Muscle of leg (tissue), 16 donors: ENCODE data around the gene ZNF440. TPM values are rescaled to one million over a fixed set of nuclear protein-coding genes. Genes with fewer than 3 reads are reported as not detected.
"Not testable (repeated sequence)": the region's sequence is repeated elsewhere in the genome, so short reads cannot be mapped to it uniquely, and the experiment has no call there.

Source experiments
- DNase-seq: peaks from one replicate; pipeline ENCODE4 v3.0.0; 2013
- H3K27ac ChIP-seq: one replicate; pipeline ENCODE4 v1.5.1; 2013; ENCODE audit warnings: mild to moderate bottlenecking, low read length, control low read depth
- H3K27me3 ChIP-seq: one replicate; pipeline ENCODE4 v1.6.1; 2013; ENCODE audit warnings: low read length; ENCODE audit not compliant: control insufficient read depth, insufficient read depth
- H3K36me3 ChIP-seq: one replicate; pipeline ENCODE4 v1.6.1; 2013; ENCODE audit warnings: low read length; ENCODE audit not compliant: control insufficient read depth, insufficient read depth
- H3K4me1 ChIP-seq: one replicate; pipeline ENCODE4 v1.6.1; 2013; ENCODE audit warnings: low read length; ENCODE audit not compliant: control insufficient read depth, insufficient read depth
- H3K4me3 ChIP-seq: one replicate; pipeline ENCODE4 v1.5.1; 2013; ENCODE audit warnings: low read length, control low read depth
- H3K9me3 ChIP-seq: replicated peaks from 2 replicates; pipeline ENCODE4 v1.6.1; 2013; ENCODE audit warnings: low read depth, low read length; ENCODE audit not compliant: control insufficient read depth
- whole genome bisulfite sequencing: methylation state at CpG from one replicate; pipeline ENCODE4 v1.1.5; 2013; ENCODE audit warnings: missing lambda C conversion rate; ENCODE audit not compliant: insufficient coverage; 5-methylcytosine and 5-hydroxymethylcytosine counted together
- long read RNA-seq, 11 donors: transcript quantifications; one replicate each; lab custom pipeline, GENCODE V29; 2026
- polyA plus RNA-seq, 8 donors: library from polyadenylated mRNA; unstranded; fragments of 120-200 nt; gene quantifications; one replicate each; pipeline versions ENCODE4 v1.2.1 to v1.2.3, GENCODE V29; 2013; ENCODE audit warnings: inconsistent platforms in 1 of 8, low replicate concordance in 1 of 8; ENCODE audit not compliant: insufficient read length in 8 of 8, insufficient read depth in 1 of 8
- total RNA-seq: library from RNA; stranded (reverse); fragments of 120-200 nt; gene quantifications from one replicate; pipeline ENCODE4 v1.2.4, GENCODE V29; 2013

The ZNF440 gene
- 6.8 TPM for total RNA-seq
- 1 to 10 TPM; 3.0 to 7.0 (median 4.8) TPM for polyA plus RNA-seq
- long read RNA-seq, donor 1: 0 reads
- long read RNA-seq, donor 2: 0 reads
- long read RNA-seq, donor 3, full-length matches to known transcripts: 1 of 1 reads
- long read RNA-seq, donor 3, partial matches to known transcripts: 0 of 1 reads
- long read RNA-seq, donor 3, other reads (novel, unspliced or antisense): 0 of 1 reads
- long read RNA-seq, donor 4, full-length matches to known transcripts: 1 of 1 reads
- long read RNA-seq, donor 4, partial matches to known transcripts: 0 of 1 reads
- long read RNA-seq, donor 4, other reads (novel, unspliced or antisense): 0 of 1 reads
- long read RNA-seq, donor 5, partial matches to known transcripts: 0 of 1 reads
- long read RNA-seq, donor 5, other reads (novel, unspliced or antisense): 0 of 1 reads
- long read RNA-seq, donor 6, full-length matches to known transcripts: 1 of 1 reads
- long read RNA-seq, donor 6, partial matches to known transcripts: 0 of 1 reads
- long read RNA-seq, donor 6, other reads (novel, unspliced or antisense): 0 of 1 reads
- long read RNA-seq, donor 7, partial matches to known transcripts: 0 of 2 reads
- long read RNA-seq, donor 7, other reads (novel, unspliced or antisense): 0 of 2 reads
- long read RNA-seq, donor 8: 0 reads
- long read RNA-seq, donor 9, full-length matches to known transcripts: 1 of 1 reads
- long read RNA-seq, donor 9, partial matches to known transcripts: 0 of 1 reads
- long read RNA-seq, donor 9, other reads (novel, unspliced or antisense): 0 of 1 reads
- long read RNA-seq, donor 10: 0 reads
- long read RNA-seq, donor 11: 0 reads

DNA sequence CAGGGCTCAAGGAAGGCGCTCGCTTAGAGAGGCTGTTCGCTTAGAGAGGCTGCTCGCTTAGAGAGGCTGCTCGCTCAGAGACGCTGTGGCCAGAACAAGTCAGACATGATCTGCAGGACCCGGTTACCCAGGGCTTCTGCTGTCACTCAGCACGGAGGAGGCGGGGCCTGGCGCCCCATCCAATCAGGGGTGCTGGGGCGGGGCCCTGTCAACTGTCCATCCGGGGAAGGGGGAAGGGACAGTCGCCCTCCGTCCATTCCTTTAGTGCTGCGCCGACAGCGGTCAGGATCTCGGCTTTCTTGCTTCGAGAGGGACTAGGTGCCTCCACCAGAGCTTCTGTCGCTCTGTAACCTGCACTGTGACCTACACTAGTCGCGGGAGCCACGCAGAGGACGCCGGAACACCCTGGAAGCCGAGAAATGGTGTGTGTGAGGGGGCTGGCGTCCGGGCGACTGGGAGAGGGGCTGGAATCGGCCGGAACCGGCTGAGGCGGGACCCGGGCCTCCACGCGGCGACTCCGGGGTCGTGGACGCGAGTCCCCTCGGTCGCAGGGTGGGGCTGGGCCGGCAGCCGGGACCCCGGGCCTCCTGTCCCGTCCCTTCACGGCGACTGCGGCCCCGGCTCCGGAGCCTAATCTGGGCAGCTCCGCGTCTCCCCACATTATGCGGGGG is at the start of gene ZNF440:
Gene ZNF440, plus strand, starts transcription at position 245 of the 671 bp plus-strand sequence. Its CDS starts 175 bp downstream, at position 420.
- Histone ChIP-seq H3K4me3 (peak within 1 kb of the TSS; percentile 88), H3K9me3 (peaks cover 2% of the 10 kb centered on the region), H3K27me3 (no peaks in the 10 kb centered on the region), H3K27ac (peak within 1 kb of the TSS; percentile 95), H3K4me1 (peaks cover 6% of the 10 kb centered on the region), H3K36me3 (no peaks in the 10 kb centered on the region)
- whole genome bisulfite sequencing: under 1% methylated on average over 53 of the region's 55 CpGs
- peak; percentile 97 for DNase-seq

DNA sequence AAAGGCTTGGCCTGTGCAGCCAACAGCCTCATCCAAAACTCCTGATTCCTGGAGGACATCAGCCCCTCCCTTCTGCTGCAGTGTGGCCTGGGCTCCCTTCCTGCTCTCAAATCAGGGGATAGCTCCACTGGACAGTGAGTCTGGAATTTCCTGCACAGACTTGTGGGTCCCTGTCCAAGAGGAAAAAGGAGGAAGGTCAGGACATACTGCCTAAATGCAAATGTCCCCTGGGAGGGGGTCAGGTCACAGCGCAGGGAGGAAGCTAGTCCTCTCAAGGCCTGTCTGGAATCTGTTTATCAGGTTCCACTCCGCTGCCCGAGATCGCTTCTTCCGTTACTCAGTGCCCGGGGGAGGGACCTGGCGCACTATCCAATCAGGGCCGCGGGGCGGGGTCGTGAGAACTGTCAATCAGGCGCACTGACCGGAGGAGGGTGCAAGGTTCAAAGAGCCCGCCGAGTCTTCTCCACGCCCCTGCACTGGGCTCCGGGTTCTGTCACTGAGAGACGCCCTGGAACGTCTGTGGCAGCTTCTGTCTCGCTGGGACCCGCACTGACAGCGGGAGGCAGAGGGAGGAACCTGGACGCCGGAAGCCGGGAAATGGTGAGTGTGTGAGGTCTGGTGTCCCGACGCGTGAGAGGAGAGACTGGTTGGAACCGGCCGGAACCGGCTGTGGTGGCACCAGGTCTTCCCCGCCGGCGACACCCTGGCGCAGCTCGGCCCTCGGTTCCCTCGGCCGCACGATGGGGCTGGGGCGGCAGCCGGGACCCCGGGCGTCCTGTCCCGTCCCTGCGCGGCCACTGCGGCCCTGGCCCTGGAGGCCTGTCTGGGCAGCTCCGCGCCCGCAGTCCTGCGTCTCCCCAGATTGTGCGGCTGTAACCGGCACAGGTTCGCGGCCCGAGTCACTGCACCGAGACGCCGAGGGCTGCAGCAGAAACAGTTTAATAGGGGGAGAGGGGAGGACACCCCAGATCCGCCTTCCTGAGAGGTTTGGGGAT is 47.2 kb upstream of the ZNF440 start, which contains the start of gene ZNF441:
Gene ZNF441, plus strand, starts transcription at position 404 of the 995 bp plus-strand sequence. Its CDS starts 194 bp downstream, at position 598.
- H3K27me3 ChIP-seq: no peaks in the 10 kb centered on the region
- peak within 1 kb of the TSS; percentile 88 for H3K4me3 ChIP-seq
- peak within 1 kb of the TSS; percentile 96 for H3K27ac ChIP-seq
- H3K4me1 ChIP-seq: peaks cover 12% of the 10 kb centered on the region
- H3K9me3 ChIP-seq: peaks cover 10% of the 10 kb centered on the region
- H3K36me3 ChIP-seq: no peaks in the 10 kb centered on the region
- under 1% methylated on average over 59 of the region's 61 CpGs for WGBS
- peak; percentile 98 for DNase-seq

DNA sequence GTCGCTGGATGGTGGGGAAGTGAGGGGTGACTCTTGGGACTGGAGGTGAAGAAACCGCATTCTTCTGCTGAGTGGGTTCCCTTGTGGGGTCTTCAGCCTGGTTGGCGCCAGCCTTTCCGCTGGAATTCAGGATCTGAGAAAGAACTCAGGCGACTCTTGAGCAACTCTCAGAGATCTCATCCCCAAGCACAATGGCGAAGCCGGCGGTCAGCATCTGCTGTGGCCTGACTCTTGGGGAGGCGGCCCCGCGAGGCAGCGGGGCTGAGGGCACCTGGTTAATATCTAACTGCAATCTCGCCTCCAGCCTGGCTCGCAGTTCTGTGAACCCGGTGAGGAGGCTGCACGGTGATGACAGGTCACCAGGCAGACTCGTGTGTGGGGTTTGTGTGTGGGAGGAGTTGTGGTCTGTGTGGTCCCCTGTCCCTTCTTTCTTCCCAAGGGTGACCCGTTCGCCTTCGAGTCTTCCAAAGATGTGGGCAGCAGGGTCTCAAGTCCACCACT is 46.4 kb upstream of the ZNF440 start:
- no peaks in the 10 kb centered on the region for H3K36me3 ChIP-seq
- DNase-seq: peak; percentile 33
- peaks cover 14% of the 10 kb centered on the region for H3K9me3 ChIP-seq
- 2% methylated on average over 9 of the region's 20 CpGs for whole genome bisulfite sequencing
- peak overlapping the region; percentile 96 for H3K27ac ChIP-seq
- peaks cover 12% of the 10 kb centered on the region for H3K4me1 ChIP-seq
- peak overlapping the region; percentile 88 for H3K4me3 ChIP-seq
- no peaks in the 10 kb centered on the region for H3K27me3 ChIP-seq

DNA sequence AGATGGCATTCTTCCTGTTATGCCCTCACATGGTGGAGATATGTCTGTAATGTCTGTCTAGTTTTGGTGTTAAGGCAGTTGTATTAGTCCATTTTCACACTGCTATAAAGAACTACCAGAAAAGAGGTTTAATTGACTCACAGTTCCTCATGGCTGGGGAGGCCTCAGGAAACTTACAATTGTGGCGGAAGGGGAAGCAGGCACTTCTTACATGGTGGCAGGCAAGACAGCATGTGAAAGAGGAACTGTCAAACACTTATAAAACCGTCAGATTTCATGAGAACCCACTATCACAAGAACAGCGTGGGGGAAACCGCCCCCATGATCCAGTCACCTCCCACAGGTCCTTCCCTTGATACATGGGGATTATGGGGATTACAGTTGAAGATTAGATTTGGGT is 44.1 kb upstream of the ZNF440 start:
- DNase-seq: no peak
- Histone ChIP-seq H3K4me3 (no peak overlapping the region), H3K4me1 (peaks cover 12% of the 10 kb centered on the region), H3K27me3 (no peaks in the 10 kb centered on the region), H3K27ac (no peak overlapping the region), H3K9me3 (peaks cover 15% of the 10 kb centered on the region), H3K36me3 (no peaks in the 10 kb centered on the region)
- no CpG with 5 or more reads among the region's 4 CpGs for WGBS

DNA sequence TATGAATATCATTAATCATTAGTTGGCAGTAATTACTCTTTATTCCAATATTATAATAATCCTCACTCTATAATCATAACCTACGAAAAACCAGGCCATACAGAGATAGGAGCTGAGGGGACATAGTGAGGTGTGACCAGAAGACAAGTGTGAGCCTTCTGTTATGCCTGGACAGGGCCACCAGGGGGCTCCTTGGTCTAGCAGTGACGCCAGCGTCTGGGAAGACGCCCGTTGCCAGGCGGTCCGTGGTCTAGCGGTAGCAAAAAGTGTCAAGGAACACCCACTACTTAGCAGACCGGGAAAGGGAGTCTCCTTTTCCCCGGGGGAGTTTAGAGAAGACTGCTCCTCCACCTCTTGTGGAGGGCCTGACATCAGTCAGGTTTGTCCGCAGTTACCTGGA is 42.6 kb upstream of the ZNF440 start:
- 71% methylated on average over 6 of the region's 11 CpGs for WGBS
- H3K9me3 ChIP-seq: peaks cover 23% of the 10 kb centered on the region
- H3K27ac ChIP-seq: not testable (repeated sequence)

DNA sequence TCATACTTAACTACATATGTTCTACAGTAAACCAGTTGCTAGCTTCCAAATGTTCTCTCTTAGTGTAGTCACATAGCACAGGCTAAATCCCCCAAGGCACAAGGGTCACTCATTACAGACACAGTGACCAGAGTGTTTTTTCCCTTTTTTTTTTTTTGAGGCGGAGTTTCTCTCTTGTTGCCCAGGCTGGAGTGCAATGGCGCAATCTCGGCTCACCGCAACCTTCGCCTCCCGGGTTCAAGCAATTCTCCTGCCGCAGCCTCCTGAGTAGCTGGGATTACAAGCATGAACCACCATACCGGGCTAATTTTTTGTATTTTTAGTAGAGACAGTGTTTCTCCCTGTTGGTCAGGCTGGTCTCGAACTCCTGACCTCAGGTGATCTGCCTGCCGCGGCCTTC is 37.4 kb upstream of the ZNF440 start:
- H3K4me3 ChIP-seq, DNase-seq, H3K4me1 ChIP-seq, H3K27me3 ChIP-seq, H3K27ac ChIP-seq: not testable (repeated sequence)
- Histone ChIP-seq H3K36me3 (peaks cover 31% of the 10 kb centered on the region), H3K9me3 (peaks cover 50% of the 10 kb centered on the region)
- WGBS: 98% methylated on average over 8 of the region's 11 CpGs

More for the DNA sequence above, 42.6 kb upstream of the ZNF440 start:
- H3K4me1 ChIP-seq: peaks cover 10% of the 10 kb centered on the region
- H3K4me3 ChIP-seq, H3K36me3 ChIP-seq, H3K27me3 ChIP-seq, DNase-seq: not testable (repeated sequence)

DNA sequence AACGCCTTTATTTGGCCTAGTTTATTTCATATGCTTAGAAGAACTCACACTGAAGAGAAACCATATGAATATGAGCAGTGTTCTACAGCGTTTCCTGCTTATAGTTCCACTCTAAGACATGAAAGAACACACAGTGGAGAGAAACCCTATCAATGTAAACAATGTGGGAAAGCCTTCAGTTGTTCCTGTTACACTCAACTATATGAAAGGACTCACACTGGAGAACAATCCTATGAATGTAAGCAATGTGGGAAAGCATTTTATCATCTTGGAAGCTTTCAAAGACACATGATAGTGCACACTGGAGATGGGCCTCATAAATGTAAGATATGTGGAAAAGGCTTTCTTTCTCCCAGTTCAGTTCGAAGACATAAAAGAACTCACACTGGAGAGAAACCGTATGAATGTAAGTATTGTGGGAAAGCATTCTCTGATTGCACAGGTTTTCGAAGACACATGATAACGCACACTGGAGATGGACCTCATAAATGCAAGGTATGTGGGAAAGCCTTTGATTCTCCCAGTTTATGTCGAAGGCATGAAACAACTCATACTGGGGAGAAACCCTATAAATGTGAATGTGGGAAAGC is 33.5 kb upstream of the ZNF440 start:
- WGBS: no CpG with 5 or more reads among the region's 7 CpGs
- H3K27me3 ChIP-seq: no peaks in the 10 kb centered on the region
- no peaks in the 10 kb centered on the region for H3K4me1 ChIP-seq
- H3K4me3 ChIP-seq: no peak overlapping the region
- no peak for DNase-seq
- H3K36me3 ChIP-seq: peaks cover 38% of the 10 kb centered on the region
- peaks cover 76% of the 10 kb centered on the region for H3K9me3 ChIP-seq
- H3K27ac ChIP-seq: no peak overlapping the region

DNA sequence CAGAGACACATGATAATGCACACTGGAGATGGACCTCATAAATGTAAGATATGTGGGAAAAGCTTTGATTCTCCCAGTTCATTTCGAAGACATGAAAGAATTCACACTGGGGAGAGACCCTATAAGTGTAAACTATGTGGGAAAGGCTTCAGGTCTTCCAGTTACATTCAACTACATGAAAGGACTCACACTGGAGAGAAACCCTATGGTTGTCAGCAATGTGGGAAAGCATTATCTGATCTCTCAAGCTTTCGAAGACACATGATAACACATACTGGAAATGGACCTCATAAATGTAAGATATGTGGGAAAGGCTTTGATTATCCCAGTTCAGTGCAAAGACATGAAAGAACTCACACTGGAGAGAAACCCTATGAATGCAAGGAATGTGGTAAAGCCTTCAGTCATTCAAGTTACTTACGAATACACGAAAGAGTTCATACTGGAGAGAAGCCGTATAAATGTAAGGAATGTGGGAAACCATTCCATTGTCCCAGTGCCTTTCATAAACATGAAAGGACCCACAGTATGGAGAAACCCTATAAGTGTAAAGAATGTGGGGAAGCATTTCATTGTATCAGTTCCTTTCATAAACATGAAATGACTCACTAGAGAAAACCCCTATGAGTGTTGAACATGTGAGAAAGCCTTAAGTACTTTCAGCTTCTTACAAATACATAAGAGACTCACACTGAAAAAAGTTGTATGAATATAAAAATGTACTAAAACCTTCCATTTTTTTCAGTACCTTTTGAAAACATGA is 32.6 kb upstream of the ZNF440 start:
- Histone ChIP-seq H3K27me3 (no peaks in the 10 kb centered on the region), H3K4me1 (no peaks in the 10 kb centered on the region), H3K27ac (no peak overlapping the region), H3K4me3 (no peak overlapping the region), H3K36me3 (peaks cover 38% of the 10 kb centered on the region), H3K9me3 (peaks cover 76% of the 10 kb centered on the region)
- DNase-seq: no peak
- 95% methylated on average over 3 of the region's 5 CpGs for WGBS
